HL-60 (cell line): ENCODE measurements around the gene CIAO3.
A peak's percentile ranks its signal among the peaks of the same experiment; 100 is the strongest.

ENCODE experiments used
- DNase-seq, 2 experiments: peaks; one replicate each; pipeline ENCODE4 v3.0.0-alpha.2; 2010 to 2020; ENCODE audit warnings: low read depth in 1 of 2, low spot score in 1 of 2
- H3K27ac ChIP-seq: fragments of 250-450 bp; sonication (Bioruptor Pico); replicated peaks from 2 replicates; pipeline ENCODE4 v1.5.1; 2020; ENCODE audit warnings: mild to moderate bottlenecking, moderate library complexity
- H3K27me3 ChIP-seq: fragments of 250-450 bp; sonication (Bioruptor Pico); 2 replicates; pipeline ENCODE4 v1.5.1; 2021; ENCODE audit warnings: mild to moderate bottlenecking, moderate library complexity; ENCODE audit not compliant: insufficient read depth, poor library complexity, severe bottlenecking
- H3K4me3 ChIP-seq: replicated peaks from 2 replicates; pipeline ENCODE4 v1.5.1; 2011; ENCODE audit warnings: mild to moderate bottlenecking, control low read depth, low read length; ENCODE audit not compliant: insufficient read depth
- CTCF ChIP-seq: IDR thresholded peaks from one replicate; pipeline ENCODE4 v1.5.1; 2011; ENCODE audit warnings: low read length, control low read depth, inconsistent platforms; ENCODE audit not compliant: insufficient read depth
- GABPA ChIP-seq: IDR thresholded peaks from 2 replicates; pipeline ENCODE4 v1.6.1; 2012; ENCODE audit warnings: low read depth
- POLR2AphosphoS5 ChIP-seq: IDR thresholded peaks from 2 replicates; pipeline ENCODE4 v1.6.1; 2012; ENCODE audit warnings: low read depth
- REST ChIP-seq: IDR thresholded peaks from 2 replicates; pipeline ENCODE4 v1.6.1; 2012; ENCODE audit warnings: low read depth; ENCODE audit not compliant: insufficient replicate concordance
- SPI1 ChIP-seq: IDR thresholded peaks from 2 replicates; pipeline ENCODE4 v1.6.1; 2012; ENCODE audit warnings: low read depth, mild to moderate bottlenecking, borderline replicate concordance

The CIAO3 gene

GRCh38 chr16:728890-729744, 11.7 kb downstream of the CIAO3 start:
- no peak for TF ChIP-seq REST
- no peak for TF ChIP-seq SPI1
- TF ChIP-seq GABPA, result no peak
- TF ChIP-seq POLR2AphosphoS5, result no peak; the same call in none of the 2 replicates
- TF ChIP-seq CTCF, result no peak
- no peaks in the 10 kb centered on the region for H3K27me3 ChIP-seq
- DNase-seq, result no peak
- H3K4me3 ChIP-seq, result peak overlapping the region; percentile 66; the same call in 1 of the 2 replicates
- H3K27ac ChIP-seq, result no peak overlapping the region

GRCh38 chr16:728131-728889, 12.5 kb downstream of the CIAO3 start:
- peak; percentile 81 to 83 for DNase-seq
- H3K27me3 ChIP-seq, result no peaks in the 10 kb centered on the region
- TF ChIP-seq GABPA (0 out of 2 replicates have a peak, but pooled peaks have one; percentile 7), SPI1 (no peak), REST (no peak), POLR2AphosphoS5 (peak; percentile 43; the same call in 1 of the 2 replicates), CTCF (no peak)
- H3K27ac ChIP-seq, result peak overlapping the region; percentile 65
- H3K4me3 ChIP-seq, result peak overlapping the region; percentile 66

- DNase-seq, result peak in 1 of 2 experiments; percentile 46
- peak overlapping the region; percentile 66 for H3K4me3 ChIP-seq
- TF ChIP-seq POLR2AphosphoS5 (peak; percentile 55; the same call in 1 of the 2 replicates), CTCF (no peak)
- H3K27me3 ChIP-seq, result no peaks in the 10 kb centered on the region
- H3K27ac ChIP-seq, result peak overlapping the region; percentile 65
These were observed 13.4 kb downstream of the CIAO3 start for GRCh38 chr16:727291-727977.
